T-helper 2 cell treated with Interferon-gamma antibody and Interleukin-4, amounts not matched to agents 100 ng/mL and 5 ng/mL, for 36 hours (primary cell): ENCODE results near the gene SH3PXD2A. TPM values are rescaled to one million over a fixed set of nuclear protein-coding genes. Genes with fewer than 3 reads are reported as not detected.
"Not testable (repeated sequence)": the region's sequence is repeated elsewhere in the genome, so short reads cannot be mapped to it uniquely, and the experiment has no call there.

Experiments
- intact Hi-C: fragments of 100-400 bp; cut with micrococcal nuclease; formaldehyde crosslinking; loops from one replicate; pipeline ENCODE4 v1.15.1; 2023
- total RNA-seq: library from RNA; stranded (reverse); gene quantifications from 2 replicates; pipeline ENCODE4 v1.2.3, GENCODE V29; 2022

Gene SH3PXD2A
- total RNA-seq, 1 donor from 2014 or later = 11.1 TPM

GRCh38 chr10:103769176-103769575 is 86.2 kb downstream of the SH3PXD2A start:
- intact Hi-C loops = no loop called here

GRCh38 chr10:103768345-103768744 is 87.0 kb downstream of the SH3PXD2A start:
- intact Hi-C loops = no loop called here

- intact Hi-C loops = no loop called here
These were observed 87.6 kb downstream of the SH3PXD2A start for GRCh38 chr10:103767756-103768155.

- intact Hi-C loops = no loop called here
These were observed 88.4 kb downstream of the SH3PXD2A start for GRCh38 chr10:103766751-103767505.

- intact Hi-C loops = no loop called here
These were observed 89.4 kb downstream of the SH3PXD2A start for GRCh38 chr10:103765981-103766380.

- intact Hi-C loops = no loop called here
These were observed 90.2 kb downstream of the SH3PXD2A start for GRCh38 chr10:103765168-103765567.

- intact Hi-C loops = no loop called here
These were observed 90.9 kb downstream of the SH3PXD2A start for GRCh38 chr10:103764296-103765088.

- intact Hi-C loops = no loop called here
These were observed 91.8 kb downstream of the SH3PXD2A start for GRCh38 chr10:103763374-103764202.

- intact Hi-C loops = no loop called here
These were observed 92.5 kb downstream of the SH3PXD2A start for GRCh38 chr10:103762916-103763315.

- intact Hi-C loops = no loop called here
These were observed 93.2 kb downstream of the SH3PXD2A start for GRCh38 chr10:103762162-103762561.

GRCh38 chr10:103761075-103761920 is 94.1 kb downstream of the SH3PXD2A start:
- intact Hi-C loops = no loop called here

GRCh38 chr10:103760233-103760632 is 95.1 kb downstream of the SH3PXD2A start:
- intact Hi-C loops = not testable (repeated sequence)

GRCh38 chr10:103759100-103759781 is 96.1 kb downstream of the SH3PXD2A start:
- intact Hi-C loops = loop anchor here (5.0 kb wide), 1 partner anchor 43 kb away; no protein-coding TSS in a partner anchor

- intact Hi-C loops = loop anchor here (5.0 kb wide), 1 partner anchor 44 kb away; no protein-coding TSS in a partner anchor
These were observed 97.1 kb downstream of the SH3PXD2A start for GRCh38 chr10:103758294-103758681.

- intact Hi-C loops = loop anchor here (5.0 kb wide), 1 partner anchor 45 kb away; no protein-coding TSS in a partner anchor
These were observed 97.7 kb downstream of the SH3PXD2A start for GRCh38 chr10:103757531-103758293.

GRCh38 chr10:103756277-103756869 is 99.0 kb downstream of the SH3PXD2A start:
- intact Hi-C loops = loop anchor here (5.0 kb wide), 1 partner anchor 46 kb away; no protein-coding TSS in a partner anchor

GRCh38 chr10:103752680-103753248 is 102.6 kb downstream of the SH3PXD2A start:
- intact Hi-C loops = no loop called here

- intact Hi-C loops = no loop called here
These were observed 103.6 kb downstream of the SH3PXD2A start for GRCh38 chr10:103751667-103752290.
